ENCODE measurements around the gene C4orf50. TPM values are rescaled to one million over a fixed set of nuclear protein-coding genes. Genes with fewer than 3 reads are reported as not detected.

C4orf50 gene
- total and polyA plus RNA-seq, 2 donors (not counting 1 experiment from before 2014, with no cell fraction given) = 0.02 TPM; not detected in 1

- TF ChIP-seq EZH2 (IDR thresholded peaks at IDR 0.05; ENCODE audit: borderline replicate concordance, insufficient read depth, low read depth, low read length, poor library complexity, severe bottlenecking) = no peak
- TF ChIP-seq, protein P1, sequence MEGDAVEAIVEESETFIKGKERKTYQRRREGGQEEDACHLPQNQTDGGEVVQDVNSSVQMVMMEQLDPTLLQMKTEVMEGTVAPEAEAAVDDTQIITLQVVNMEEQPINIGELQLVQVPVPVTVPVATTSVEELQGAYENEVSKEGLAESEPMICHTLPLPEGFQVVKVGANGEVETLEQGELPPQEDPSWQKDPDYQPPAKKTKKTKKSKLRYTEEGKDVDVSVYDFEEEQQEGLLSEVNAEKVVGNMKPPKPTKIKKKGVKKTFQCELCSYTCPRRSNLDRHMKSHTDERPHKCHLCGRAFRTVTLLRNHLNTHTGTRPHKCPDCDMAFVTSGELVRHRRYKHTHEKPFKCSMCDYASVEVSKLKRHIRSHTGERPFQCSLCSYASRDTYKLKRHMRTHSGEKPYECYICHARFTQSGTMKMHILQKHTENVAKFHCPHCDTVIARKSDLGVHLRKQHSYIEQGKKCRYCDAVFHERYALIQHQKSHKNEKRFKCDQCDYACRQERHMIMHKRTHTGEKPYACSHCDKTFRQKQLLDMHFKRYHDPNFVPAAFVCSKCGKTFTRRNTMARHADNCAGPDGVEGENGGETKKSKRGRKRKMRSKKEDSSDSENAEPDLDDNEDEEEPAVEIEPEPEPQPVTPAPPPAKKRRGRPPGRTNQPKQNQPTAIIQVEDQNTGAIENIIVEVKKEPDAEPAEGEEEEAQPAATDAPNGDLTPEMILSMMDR (IDR thresholded peaks at IDR 0.05) = no peak
- H3K79me2 ChIP-seq (ENCODE audit: control insufficient read depth, insufficient read depth, low read length) = no peaks in the 10 kb centered on the region
- peaks cover 0 to 6% (median 0%) of the 10 kb centered on the region in 3 donors for H3K9me3 ChIP-seq (ENCODE audit: control extremely low read depth in 1 of 3, control insufficient read depth in 2 of 3, insufficient read depth in 1 of 3, low read length in 2 of 3)
- H4K20me1 ChIP-seq (ENCODE audit: control insufficient read depth, insufficient read depth, low read length, poor library complexity, severe bottlenecking) = no peaks in the 10 kb centered on the region
- no peak for ATAC-seq (ENCODE audit: low read depth)
- CTCF ChIA-PET = interaction anchor here (1.2 to 1.5 kb wide), 2 partner anchors 34 to 35 kb away, joined by 3 read pairs; no protein-coding TSS in a partner anchor
- H3K36me3 ChIP-seq (replicated peaks in 1 of 2; ENCODE audit: control extremely low read depth in 1 of 2, control insufficient read depth in 1 of 2, extremely low read depth in 1 of 2, insufficient read depth in 2 of 2, low read length in 1 of 2) = no peaks in the 10 kb centered on the region
- no peak overlapping the region for H3K27ac Mint-ChIP-seq
- no peak for DNase-seq
- 62% methylated on average over 10 of the region's 11 CpGs for WGBS (ENCODE audit: insufficient coverage)
- H3K9me3 Mint-ChIP-seq (ENCODE audit: insufficient read depth) = no peaks in the 10 kb centered on the region
- no peaks in the 10 kb centered on the region for H3K27me3 ChIP-seq (replicated peaks in 1 of 4; ENCODE audit: control extremely low read depth in 1 of 4, control insufficient read depth in 3 of 4, insufficient read depth in 4 of 4, low read length in 3 of 4)
- POLR2A ChIA-PET = no interaction called here
- no peaks in the 10 kb centered on the region for H3K27me3 Mint-ChIP-seq
- H3K4me2 ChIP-seq (replicated peaks; ENCODE audit: low read depth, low read length, poor library complexity, severe bottlenecking) = no peak overlapping the region
- H3K27ac ChIP-seq (ENCODE audit: low read length in 2 of 2) = no peak overlapping the region
- no peak overlapping the region for H3K4me3 ChIP-seq (ENCODE audit: control extremely low read depth in 1 of 5, extremely low read depth in 1 of 5, insufficient read depth in 1 of 5, low read depth in 2 of 5, low read length in 4 of 5)
- no peak overlapping the region for H2AFZ ChIP-seq (ENCODE audit: insufficient read depth, low read depth, low read length, poor library complexity, severe bottlenecking)
- no peaks in the 10 kb centered on the region for H3K4me1 Mint-ChIP-seq
- intact Hi-C loops (cut with micrococcal nuclease) = no loop called here
- H3K4me1 ChIP-seq (ENCODE audit: control insufficient read depth in 2 of 2, insufficient read depth in 2 of 2, low read length in 2 of 2) = no peaks in the 10 kb centered on the region
- H3K4me3 Mint-ChIP-seq = no peak overlapping the region
- H3K9ac ChIP-seq (ENCODE audit: low read length) = no peak overlapping the region
Observed at GRCh38 chr4:6032249-6033244, 14.3 kb upstream of the C4orf50 start.

DNA sequence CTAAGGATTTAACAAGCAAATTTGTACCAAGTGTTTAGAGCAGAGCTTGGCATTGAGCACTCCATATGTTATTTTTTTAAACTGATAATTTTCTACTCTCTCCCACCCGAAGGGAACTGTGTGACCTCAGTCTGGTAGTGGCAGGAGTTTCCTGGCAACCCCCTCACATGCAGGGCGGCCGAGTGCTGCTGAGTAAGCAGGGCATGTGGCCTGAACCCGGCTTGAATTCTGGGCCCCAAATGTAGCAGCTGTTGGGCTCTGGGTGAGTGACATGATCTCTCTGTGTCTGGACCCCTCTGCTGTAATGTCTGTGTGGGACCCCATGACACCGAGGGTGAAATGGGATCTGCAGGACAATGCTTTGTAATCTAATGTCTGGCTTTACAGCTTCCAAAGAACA is 13.6 kb upstream of the C4orf50 start:
- no peaks in the 10 kb centered on the region for H3K4me1 ChIP-seq (ENCODE audit: control insufficient read depth in 2 of 2, insufficient read depth in 2 of 2, low read length in 2 of 2)

More for the DNA sequence above, 13.6 kb upstream of the C4orf50 start:
- Histone ChIP-seq H3K27me3 (replicated peaks in 1 of 4; ENCODE audit: control extremely low read depth in 1 of 4, control insufficient read depth in 3 of 4, insufficient read depth in 4 of 4, low read length in 3 of 4) (no peaks in the 10 kb centered on the region), H3K36me3 (replicated peaks in 1 of 2; ENCODE audit: control extremely low read depth in 1 of 2, control insufficient read depth in 1 of 2, extremely low read depth in 1 of 2, insufficient read depth in 2 of 2, low read length in 1 of 2) (no peaks in the 10 kb centered on the region), H3K4me3 (ENCODE audit: control extremely low read depth in 1 of 5, extremely low read depth in 1 of 5, insufficient read depth in 1 of 5, low read depth in 2 of 5, low read length in 4 of 5) (no peak overlapping the region), H3K27ac (ENCODE audit: low read length in 2 of 2) (no peak overlapping the region), H4K20me1 (ENCODE audit: control insufficient read depth, insufficient read depth, low read length, poor library complexity, severe bottlenecking) (no peaks in the 10 kb centered on the region), H3K4me2 (replicated peaks; ENCODE audit: low read depth, low read length, poor library complexity, severe bottlenecking) (no peak overlapping the region), H3K9ac (ENCODE audit: low read length) (no peak overlapping the region), H3K79me2 (ENCODE audit: control insufficient read depth, insufficient read depth, low read length) (no peaks in the 10 kb centered on the region), H2AFZ (ENCODE audit: insufficient read depth, low read depth, low read length, poor library complexity, severe bottlenecking) (no peak overlapping the region), H3K9me3 (ENCODE audit: control extremely low read depth in 1 of 3, control insufficient read depth in 2 of 3, insufficient read depth in 1 of 3, low read length in 2 of 3) (peaks cover 0 to 6% (median 0%) of the 10 kb centered on the region in 3 donors)
- Mint-ChIP-seq H3K4me1 (no peaks in the 10 kb centered on the region), H3K4me3 (no peak overlapping the region), H3K27me3 (no peaks in the 10 kb centered on the region), H3K27ac (no peak overlapping the region), H3K9me3 (ENCODE audit: insufficient read depth) (no peaks in the 10 kb centered on the region)
- TF ChIP-seq EZH2 (IDR thresholded peaks at IDR 0.05; ENCODE audit: borderline replicate concordance, insufficient read depth, low read depth, low read length, poor library complexity, severe bottlenecking) = no peak
- TF ChIP-seq, protein P1 (IDR thresholded peaks at IDR 0.05) = no peak
- DNase-seq (no peak), ATAC-seq (ENCODE audit: low read depth) (no peak)
- WGBS (ENCODE audit: insufficient coverage) = 51% methylated on average over 4 of the region's 5 CpGs
- ChIA-PET POLR2A (no interaction called here), CTCF (interaction anchor here (0.8 to 1.2 kb wide), 2 partner anchors 13 to 34 kb away, joined by 3 read pairs; no protein-coding TSS in a partner anchor)
- intact Hi-C loops (cut with micrococcal nuclease) = no loop called here
